Stimulated activated CD8-positive, alpha-beta memory T cell treated with anti-CD3 and anti-CD28 coated beads, Interleukin-12 subunit alpha, Interleukin-12 subunit beta, amount 100 ng/mL, for 24 hours (primary cell): ENCODE results near the gene TNFRSF14.
"Not testable (repeated sequence)": the region's sequence is repeated elsewhere in the genome, so short reads cannot be mapped to it uniquely, and the experiment has no call there.

Experiments used
- DNase-seq: peaks from one replicate; pipeline ENCODE4 v3.0.0-alpha.2; 2020; ENCODE audit errors: extremely low read depth

The TNFRSF14 gene

DNA sequence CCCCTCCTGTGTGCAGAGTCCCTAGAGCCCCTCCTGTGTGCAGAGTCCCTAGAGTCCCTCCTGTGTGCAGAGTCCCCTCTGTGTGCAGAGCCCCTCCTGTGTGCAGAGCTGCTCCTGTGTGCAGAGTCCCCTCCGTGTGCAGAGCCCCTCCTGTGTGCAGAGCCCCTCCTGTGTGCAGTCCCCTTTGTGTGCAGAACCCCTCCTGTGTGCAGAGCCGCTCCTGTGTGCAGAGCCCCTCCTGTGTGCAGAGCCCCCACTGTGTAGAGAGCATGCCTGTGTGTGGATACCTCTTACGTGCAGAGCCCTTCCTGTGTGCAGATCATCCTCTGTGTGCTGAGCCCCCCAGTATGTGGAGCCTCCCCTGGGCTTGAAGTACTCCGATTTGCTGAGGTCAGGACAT is 17.8 kb upstream of the TNFRSF14 start:
- no peak for DNase-seq

DNA sequence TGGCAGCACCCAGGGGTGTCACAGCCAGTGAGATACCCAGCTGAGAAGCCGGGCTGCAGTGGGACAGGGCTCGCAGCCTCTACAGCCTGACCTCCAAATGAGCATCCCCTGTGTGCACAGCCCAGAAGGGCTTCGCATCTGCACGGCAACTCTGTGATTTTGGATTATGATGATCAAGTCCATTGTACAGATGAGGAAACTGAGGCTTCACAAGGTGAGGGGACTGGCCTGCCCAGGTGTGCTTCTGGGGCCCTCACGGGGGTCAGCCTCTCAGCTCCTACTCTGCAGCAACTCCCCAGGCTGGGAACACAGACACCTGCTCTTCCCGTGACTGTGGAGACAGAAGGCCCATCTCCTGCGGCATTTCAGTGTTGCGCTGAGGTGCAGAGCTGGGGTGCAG is 17.3 kb upstream of the TNFRSF14 start:
- DNase-seq: no peak

DNA sequence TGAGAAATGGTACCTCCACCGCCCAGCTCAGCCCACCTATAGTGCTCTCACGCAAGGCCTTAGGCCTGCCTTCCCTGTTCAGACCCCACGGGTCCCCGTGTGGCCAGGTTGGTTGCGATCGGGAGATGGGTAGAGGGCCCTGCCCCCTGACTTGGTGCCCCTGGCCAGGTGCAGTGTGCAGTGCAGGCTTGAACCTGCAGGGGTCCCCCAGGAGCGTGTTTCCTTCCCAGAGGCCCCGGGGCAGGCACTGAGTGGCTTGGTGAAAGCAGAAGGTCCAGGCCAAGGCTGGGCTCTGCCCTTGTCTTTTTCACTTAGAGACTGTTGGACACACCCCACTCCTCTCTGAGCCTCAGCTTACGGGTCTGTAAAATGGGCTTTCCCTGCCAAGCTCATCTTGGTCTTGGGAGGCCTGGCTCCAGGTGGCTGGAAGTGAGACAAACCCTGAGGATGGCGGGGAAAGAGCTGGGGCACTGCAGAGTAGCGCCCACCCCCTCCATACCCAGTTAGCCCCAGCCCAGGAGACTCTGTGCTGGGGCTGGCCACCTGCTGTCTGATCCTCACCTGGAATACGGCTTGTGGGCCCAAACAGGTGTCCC is 16.8 kb upstream of the TNFRSF14 start:
- no peak for DNase-seq

DNA sequence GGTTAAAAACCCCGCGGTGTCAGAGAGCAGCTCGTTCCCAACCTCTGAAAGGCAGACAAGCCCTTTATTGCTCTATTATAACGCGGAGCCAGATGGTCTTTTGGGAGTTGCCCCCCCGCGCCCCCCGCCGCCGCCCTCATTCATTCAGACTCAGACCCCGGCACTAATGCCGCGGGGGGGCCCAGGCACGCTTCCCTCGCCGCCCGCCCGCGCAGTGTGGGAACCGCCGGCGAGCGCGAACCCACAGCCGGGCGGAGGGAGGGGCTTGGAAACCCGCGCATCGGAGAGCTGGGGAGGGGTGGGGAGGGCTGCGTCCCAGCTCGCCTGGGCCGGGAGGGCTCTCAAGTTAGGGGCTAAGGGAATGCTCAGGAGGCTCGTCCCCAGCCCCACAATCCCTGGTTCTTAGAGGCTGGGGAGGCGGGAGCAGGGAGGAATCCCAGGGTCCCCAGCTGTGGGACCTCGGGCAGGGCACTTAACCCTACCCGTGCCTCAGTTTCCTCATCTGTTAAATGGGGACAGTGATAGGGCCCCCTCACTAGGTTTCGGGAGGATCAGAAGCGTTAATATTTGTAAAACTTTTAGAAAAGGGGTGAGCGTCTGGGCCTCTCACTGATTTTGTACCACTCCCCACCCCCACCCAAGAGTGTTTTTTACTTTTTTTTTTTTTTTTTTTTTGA is 15.2 kb upstream of the TNFRSF14 start:
- no peak for DNase-seq

DNA sequence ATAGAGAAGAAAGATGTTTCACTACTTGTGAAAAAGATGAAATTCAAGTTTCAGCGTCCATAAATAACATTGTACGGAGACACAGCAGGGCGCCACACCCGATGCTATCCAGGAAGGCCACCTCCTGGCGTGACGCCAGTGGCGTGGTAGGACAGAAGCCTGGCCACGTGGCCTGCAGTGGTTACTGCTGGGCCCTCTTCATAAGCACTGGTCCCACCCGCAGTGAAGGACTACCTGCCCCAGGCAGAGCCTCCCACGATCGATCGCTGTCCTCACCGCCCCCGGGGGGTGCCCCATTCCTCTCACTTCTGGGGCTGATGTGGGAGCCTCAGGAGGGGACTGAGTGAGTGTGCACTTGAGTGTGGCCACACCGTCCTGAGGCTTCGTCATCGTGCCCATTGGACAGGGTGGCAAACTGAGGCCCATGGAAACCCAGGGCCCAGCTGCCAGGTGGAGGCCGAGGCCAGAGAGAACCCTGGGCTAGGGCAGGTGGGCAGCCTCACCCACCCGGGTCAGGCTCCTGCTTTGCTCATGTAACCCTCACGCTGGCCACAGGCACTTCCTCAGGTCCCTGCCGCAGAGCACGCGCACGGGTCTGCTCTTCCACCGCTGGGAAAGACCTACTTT is 14.4 kb upstream of the TNFRSF14 start:
- DNase-seq: no peak

DNA sequence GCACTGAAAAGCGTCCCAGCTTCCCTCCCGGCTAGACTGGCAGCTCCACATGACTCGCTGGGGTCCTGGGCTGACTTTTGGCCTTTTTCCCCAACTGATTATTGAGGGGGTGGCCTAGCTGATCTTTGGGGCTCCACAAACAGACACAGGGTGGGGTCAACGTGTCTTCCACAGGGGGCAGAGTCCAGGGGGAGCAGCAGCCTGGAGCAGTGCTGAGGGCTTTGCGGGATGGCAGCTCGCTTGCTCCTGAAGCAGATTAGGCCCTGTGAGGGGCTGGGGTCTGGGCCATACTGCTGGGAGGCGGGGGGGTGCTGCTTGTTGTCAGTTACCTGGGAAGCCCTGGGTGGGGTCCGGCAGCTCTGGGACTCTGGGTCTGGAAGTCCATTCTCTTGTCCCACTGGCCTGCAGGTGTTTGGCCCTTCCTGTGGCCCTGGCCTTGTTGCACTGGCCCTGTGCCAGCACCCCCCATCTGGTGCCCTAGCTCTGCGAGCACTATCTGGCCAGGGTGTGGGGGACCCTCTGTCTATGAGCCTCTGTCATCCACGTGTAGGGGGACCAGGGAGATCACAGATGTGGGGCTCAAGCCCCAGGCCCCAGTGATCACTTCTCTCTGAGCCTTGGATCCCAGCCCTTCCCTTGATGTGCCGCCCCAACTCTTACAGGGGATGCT is 13.8 kb upstream of the TNFRSF14 start:
- DNase-seq: no peak

DNA sequence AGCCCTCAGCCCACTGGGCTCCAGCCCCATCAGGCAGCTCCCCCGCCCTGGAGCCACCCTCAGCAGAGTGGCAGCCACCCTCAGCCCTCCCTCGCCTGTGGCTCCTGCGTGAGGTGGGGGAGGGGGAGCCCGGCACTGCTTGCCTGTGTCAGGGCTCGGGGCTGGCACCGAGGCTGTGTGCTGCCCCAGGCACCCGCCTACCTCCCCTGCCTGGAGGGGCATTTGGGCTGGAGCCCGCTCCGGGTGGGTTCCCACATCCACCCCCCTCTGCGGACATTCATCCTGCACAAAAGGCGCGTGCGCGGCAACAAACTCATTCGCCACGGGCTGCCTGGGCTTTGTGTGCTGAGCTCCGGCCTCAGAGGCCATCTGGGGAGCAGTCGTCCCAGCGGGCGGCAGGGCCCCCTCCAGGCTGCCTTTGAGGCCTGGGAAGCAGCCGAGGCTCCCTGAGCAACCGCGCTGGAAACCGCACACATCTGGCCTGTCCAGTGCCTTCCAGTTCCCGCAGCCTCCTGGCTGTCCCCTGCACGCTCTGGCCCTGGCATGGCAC is 12.6 kb upstream of the TNFRSF14 start:
- no peak for DNase-seq

DNA sequence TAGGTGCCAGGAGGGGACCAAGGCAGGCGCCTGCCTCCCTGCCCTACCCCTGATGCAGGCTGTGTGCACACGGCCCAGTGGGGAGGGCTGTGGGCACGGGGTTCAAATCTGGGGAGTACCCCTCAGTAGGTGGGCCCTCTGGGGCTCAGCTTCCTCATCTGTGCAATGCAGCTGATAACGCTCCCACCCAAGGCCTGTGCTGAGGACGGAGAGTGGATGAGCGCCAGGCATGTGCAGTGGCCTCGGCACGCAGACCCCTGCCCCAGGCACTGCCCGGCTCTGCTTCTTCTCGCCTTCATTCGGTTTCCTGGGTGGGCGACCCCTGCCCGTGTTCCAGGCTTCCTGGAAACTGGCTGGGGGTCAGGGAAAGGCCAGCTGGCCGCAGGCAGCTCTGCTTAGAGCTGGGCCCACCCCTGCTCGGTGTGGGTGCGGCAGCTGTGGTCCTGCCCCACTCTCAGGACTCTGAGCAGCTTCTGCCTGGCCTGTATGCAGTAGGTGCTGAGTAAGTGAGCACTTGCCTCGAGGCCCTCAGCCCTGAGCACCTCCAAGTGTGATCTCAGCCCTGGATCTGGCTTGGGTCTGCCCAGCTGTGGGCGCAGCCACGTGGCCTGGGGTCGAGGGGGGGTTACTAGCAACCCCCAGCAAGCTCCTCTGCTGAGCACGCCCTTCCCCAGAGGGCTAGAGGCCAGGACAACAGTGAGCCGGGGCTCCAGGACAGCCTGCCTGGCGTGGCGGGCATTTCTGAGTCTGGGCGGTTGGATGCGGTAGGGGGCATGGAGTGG is 11.9 kb upstream of the TNFRSF14 start:
- DNase-seq: no peak

DNA sequence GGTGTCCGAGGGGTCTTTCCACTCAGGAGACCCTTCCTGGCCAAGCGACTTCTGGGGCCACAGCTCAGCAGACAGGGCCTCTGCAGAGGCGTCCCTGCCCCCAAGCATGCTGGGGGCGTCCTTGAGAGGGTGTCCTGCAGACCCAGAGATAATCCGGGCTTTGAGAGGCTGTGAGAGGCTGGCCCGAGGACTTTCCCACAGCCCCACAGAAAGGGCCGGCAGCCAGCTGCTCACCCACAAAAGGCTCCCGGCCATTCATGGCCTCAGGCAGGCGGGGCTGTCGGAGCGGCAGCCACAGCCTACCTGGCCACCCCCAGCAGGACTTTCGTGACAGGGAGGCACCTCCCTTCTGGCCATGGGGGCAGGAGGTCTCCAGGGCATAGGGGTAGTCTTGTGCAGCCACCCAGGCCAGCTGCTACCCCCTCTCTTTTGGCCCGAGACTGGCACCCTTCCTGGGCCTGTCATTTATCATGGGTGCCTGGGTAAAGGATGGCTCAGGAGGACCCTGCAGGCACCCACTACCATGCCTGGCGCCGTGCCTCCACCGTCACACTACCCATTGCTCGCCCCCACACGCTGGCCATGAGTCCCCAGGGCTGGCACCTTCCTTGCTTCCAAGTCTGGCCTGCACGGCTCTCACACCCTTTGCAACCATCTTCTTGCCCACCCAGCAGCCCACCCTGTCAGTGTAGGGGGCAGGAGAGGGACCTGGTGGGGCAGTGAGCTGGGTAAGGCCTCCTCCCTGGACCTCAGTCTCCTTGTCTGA is 11.1 kb upstream of the TNFRSF14 start:
- no peak for DNase-seq

DNA sequence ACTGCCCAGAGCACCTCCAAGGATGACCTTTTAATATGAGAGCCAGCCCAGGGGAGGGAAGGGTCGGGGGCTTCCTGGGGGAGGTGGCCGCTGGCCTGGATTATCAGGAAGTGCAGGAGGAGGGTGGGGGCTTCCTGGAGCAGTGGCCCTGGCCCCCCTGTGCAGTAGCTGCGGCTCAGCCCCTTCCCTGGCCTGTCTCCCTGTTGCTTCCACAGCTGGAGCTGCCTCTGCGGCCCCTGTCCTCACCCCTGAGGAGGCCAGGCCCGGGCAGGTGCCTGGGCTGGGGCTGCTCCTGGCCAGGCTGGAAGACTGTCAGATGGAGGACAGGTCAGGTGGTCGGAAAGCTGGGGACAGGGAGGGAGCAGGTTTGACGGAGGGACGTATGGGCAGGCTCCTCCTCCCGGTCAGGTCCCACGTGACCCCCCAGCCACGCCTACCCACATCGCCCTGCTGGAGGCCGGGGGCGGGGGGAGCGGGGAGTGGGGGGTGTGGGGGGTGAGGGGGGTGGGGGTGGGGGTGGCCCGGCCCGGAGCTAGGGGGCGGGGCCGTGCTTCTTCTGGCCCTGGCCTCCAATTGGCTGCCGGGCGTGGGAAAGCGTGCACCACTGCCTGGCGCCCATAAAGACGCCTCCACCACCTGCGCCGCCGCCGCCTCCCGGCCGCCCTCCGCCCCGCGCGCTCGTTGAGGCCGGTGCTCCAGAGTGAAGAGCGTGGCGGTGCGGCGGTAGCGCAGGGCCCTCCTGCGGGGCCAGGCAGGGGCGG is 10.2 kb upstream of the TNFRSF14 start:
- peak; percentile 65 for DNase-seq

DNA sequence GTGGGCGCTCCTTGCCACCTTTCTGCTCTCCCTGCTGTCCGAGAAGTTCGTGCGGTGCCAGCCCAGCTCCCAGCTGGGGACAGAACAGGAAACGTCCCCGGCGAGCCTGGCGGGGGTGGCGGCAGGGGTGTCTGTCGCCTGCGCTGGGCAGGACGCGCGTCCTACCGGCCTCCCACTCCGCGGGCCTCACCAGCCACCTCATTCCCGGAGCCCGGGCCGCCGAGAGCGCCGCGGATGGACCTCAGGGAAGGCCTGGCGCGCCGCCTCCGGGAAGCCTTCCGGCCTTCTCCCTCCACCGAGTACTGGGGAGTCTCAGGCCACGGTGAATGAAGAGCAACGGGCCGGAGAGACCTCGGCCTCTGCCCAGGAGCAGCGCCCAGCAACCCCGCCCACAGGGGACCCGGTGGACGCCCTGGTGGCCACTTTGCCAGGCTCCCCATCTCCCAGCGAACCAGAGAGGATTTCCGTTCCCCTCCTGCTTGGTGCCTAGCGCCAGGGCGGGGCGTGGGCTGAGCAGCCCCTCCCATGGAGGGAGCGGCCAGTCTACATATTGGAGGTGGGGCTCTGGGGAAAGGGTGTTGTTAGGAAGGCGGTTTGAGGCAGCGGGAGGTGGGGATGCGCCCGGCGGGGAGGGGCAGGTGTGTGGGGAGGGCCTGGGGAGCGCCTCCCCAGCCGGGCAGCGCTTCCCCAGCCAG is 9.5 kb upstream of the TNFRSF14 start:
- DNase-seq: peak; percentile 61

DNA sequence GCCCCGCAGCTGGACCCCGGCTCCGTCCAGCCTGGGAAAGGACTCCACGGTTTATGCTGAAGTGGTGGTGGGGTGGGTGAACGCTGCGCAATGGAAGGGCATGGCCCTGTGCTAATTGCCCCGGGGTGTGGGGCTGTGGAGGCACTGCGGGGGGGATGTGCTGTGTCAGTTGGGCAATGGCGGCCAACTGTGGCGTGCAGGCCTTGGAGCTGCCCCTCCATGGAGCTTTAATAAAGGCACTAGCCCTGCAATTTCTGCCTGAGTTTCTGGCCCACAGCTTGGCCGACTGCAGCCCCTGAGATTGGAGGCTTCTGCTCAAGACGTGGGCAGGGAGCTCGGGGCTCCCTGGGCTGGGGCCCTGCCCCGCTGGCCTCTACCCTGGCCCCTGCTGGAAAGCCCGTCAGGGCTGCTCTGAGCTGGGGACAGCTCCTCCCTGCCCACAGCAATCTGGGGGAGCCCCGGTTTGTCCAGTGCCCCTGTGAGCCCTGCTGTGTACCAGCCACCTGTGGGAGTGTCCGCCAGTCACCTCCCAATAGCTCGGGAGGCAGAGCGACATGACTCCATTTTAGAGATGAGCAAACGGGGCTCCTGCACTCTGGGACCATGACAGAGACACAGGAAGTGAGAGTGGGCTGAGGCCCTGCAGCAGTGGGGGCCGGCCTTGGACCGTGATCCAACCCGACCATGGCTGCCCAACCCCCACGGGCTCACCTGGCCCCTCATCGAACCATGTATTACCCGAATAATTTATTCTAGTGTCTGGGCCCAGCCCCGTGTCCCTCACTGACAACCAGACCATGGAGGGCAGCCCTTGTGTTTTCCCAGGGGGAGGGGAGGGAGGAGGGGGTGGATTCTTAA is 8.7 kb upstream of the TNFRSF14 start:
- no peak for DNase-seq

DNA sequence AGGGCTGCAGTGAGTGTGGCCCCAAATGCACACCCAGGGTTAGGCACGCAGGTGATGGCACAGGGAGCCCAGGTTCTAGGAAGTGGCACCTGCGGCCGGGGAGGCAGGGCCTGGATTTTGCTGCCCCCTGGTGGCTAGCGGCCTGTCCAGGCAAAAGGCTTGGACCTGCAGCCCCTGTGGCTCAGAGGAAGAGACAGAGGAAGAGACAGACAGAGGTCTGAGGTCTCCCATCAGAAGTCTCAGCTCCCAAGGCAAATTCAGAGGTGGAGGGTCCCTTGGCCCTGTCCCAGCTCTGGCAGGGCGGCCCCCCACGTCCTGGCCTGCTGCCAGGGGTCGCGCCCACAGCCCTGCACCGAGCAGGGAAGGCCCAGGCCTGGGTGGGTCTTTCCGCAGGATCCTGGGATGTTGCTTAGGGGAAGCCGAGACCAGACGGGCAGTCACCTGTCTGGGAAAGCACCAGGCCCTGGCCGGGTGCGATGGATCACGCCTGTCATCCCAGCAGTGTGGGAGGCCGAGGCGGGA is 8.0 kb upstream of the TNFRSF14 start:
- no peak for DNase-seq

DNA sequence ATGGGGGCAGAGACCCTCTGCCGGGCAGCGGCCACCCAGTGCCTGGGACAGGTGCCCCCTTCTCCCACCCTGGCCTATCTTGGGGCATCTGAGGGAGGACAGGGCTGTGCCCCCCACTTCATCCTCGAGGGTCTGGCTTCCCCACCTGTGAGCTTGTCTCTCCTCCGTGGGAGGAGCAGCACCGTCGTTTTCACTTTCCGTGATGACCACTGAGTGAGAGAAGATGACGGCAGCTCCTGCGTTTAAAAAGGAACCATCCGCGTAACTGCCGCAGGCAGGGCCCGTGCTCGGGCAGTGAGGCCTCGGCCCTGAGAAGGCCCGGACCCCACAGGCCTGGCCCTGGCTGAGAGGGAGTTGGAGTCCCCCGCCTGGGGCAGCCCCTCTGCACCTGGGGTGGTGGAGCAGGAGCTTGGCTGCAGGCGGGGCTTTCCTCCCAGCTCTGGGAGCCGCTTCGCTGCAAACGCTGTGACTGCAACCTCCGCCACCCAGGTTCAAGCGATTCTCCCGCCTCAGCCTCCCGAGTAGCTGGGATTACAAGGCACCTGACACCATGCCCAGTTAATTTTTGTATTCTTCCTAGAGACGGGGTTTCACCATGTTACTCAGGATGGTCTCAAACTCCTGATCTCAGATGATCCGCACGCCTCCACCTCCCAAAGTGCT is 6.7 kb upstream of the TNFRSF14 start:
- not testable (repeated sequence) for DNase-seq

DNA sequence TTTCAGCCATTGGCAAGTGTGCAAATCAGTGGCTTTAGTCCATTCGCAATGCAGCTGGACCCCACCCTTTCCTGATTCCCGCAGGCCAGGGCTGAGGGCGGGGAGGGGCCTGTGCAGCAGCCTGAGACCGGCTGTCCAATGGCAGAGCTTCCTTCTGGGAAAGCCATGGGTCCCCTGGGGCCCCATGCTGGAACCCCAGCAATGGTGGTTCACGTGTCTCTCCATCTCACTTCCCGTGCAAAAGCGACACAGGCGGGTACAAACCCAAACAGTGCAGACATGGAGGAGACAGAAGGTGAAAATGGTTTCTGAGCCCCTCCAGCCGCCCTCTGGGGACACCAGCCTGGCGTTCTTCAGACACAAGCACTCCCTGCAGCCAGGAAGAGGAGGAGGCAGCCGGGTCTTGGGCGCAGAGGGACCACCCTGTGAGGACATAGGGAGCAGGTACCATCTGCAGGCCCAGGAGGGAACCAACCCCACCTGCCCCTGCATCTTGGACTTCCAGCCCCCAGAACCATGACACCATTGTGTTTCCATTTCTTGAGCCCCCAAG is 5.8 kb upstream of the TNFRSF14 start:
- DNase-seq: not testable (repeated sequence)

DNA sequence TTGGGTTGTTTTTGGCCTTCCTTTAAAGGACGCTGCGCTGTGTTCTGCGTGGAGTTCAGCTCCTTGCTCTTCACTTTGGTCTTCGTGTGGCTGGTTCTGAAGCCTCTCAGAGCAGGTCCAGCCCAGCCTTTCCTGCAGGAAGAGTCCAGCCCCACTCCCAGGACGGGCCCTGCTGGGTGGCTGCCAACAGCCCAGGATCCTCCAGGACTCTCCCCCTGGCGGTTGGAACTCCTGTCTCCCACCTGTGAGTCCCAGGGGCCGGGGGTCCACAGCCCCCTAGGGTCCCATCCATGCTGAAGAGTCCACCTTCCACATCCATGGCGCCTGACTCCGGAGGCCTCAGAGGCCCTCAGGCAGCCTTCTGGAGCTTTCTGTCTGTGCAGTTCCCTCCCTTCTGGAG is 4.6 kb upstream of the TNFRSF14 start:
- not testable (repeated sequence) for DNase-seq

DNA sequence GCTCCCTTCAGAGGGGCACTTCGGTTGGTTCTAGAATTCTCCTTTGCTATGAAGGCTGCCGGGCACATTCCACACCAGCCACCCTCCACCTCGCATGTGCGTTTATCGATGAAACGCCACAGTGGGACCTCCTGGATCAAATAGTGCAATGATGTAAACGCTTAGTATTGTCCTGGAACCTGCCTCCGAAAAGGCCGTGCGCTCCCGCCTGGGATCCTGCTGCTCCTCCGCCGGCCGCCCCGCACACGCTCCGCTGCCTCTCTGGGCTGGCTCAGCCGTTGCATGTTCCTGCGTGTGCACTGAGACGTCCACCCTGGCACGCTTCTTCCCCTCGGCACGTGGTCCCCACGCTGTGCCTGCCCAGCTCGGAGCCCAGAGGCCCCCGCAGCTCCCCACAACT is 4.0 kb upstream of the TNFRSF14 start:
- no peak for DNase-seq

DNA sequence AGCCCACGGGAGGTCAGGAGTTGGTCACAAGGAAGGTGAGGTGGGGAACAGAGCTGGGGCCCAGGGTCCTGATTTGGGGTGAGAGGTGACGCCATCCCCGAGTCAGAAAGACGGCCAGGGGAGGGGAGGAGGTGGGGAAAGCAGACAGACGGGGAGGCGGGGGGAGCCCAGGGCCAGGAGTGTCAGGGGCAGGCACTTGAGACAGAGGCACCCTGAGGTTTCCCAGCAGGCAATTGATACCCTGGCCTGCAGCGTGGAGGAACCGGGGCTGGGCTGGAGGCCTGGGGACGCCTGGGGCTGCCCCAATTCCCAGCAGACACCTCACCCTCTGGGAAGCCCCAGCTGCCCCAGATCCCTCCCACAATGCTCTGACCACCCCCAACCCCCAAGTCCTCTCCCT is 3.1 kb upstream of the TNFRSF14 start:
- not testable (repeated sequence) for DNase-seq
